H1 (cell line): ENCODE results near the gene TGFBRAP1. TPM values are rescaled to one million over a fixed set of nuclear protein-coding genes. Genes with fewer than 3 reads are reported as not detected.
A peak's percentile ranks its signal among the peaks of the same experiment; 100 is the strongest.

ENCODE experiments used
- CTCF ChIA-PET: fragments of 300-600 bp; sonication (Branson Sonifier 250); formaldehyde crosslinking; loops from one replicate; lab custom pipeline; 2021; ENCODE audit not compliant: partially characterized antibody; lab: Charles Lee
- POLR2A ChIA-PET: fragments of 300-600 bp; sonication (Branson Sonifier 250); formaldehyde crosslinking; loops from one replicate; lab custom pipeline; 2021; ENCODE audit warnings: inconsistent platforms; ENCODE audit not compliant: partially characterized antibody; lab: Charles Lee
- DNase-seq, 2 experiments: peaks; one replicate each; pipeline versions ENCODE4 v3.0.0 to v3.0.0-alpha.2; 2010 to 2022; ENCODE audit warnings: low spot score in 2 of 2, low read depth in 1 of 2, mixed read lengths in 1 of 2
- FAIRE-seq: peaks from 2 replicates; lab custom pipeline; 2011; peaks lifted over from hg19 to GRCh38; lab: Jason Lieb, UNC
- H2AFZ ChIP-seq: 2 replicates; pipeline ENCODE4 v1.8.1; 2012; ENCODE audit warnings: low read length, inconsistent platforms
- H2AK5ac ChIP-seq: 2 replicates; pipeline ENCODE4 v1.6.1; 2013; ENCODE audit warnings: low read depth, low read length
- H2BK120ac ChIP-seq: replicated peaks from 2 replicates; pipeline ENCODE3; 2013; ENCODE audit warnings: low read depth, low read length, inconsistent platforms
- H2BK12ac ChIP-seq: 2 replicates; pipeline ENCODE4 v1.6.1; 2013; ENCODE audit warnings: low read depth, low read length
- H2BK15ac ChIP-seq: 2 replicates; pipeline ENCODE4 v1.6.1; 2013; ENCODE audit warnings: low read length
- H2BK20ac ChIP-seq: 2 replicates; pipeline ENCODE4 v1.6.1; 2013; ENCODE audit warnings: low read length
- H2BK5ac ChIP-seq: 2 replicates; pipeline ENCODE4 v1.6.1; 2013; ENCODE audit warnings: low read depth, low read length
- H3K14ac ChIP-seq: 2 replicates; pipeline ENCODE4 v1.6.1; 2013; ENCODE audit warnings: inconsistent platforms; ENCODE audit not compliant: insufficient read length
- H3K18ac ChIP-seq: 2 replicates; pipeline ENCODE4 v1.6.1; 2013; ENCODE audit warnings: low read length; ENCODE audit errors: extremely low read depth
- H3K23ac ChIP-seq: 2 replicates; pipeline ENCODE4 v1.6.1; 2013; ENCODE audit warnings: inconsistent platforms; ENCODE audit not compliant: insufficient read length
- H3K23me2 ChIP-seq: 2 replicates; pipeline ENCODE4 v1.6.1; 2013; ENCODE audit warnings: low read depth, low read length
- H3K27ac ChIP-seq: 2 replicates; pipeline ENCODE4 v1.6.1; 2011; ENCODE audit warnings: low read depth, low read length, inconsistent platforms
- H3K27me3 ChIP-seq, 4 experiments: replicated peaks in 1 of 4; 1 replicate in 1 of 4; 2 replicates in 3 of 4; pipeline versions ENCODE4 v1.6.1 to v1.8.1; 2011 to 2013; ENCODE audit warnings: low read length in 3 of 4, mild to moderate bottlenecking in 3 of 4, inconsistent platforms in 2 of 4, mixed read lengths in 2 of 4, moderate library complexity in 1 of 4; ENCODE audit not compliant: control insufficient read depth in 3 of 4, insufficient read depth in 3 of 4; ENCODE audit errors: extremely low read depth in 1 of 4
- H3K36me3 ChIP-seq, 4 experiments: 2 replicates each; pipeline versions ENCODE4 v1.6.1 to v1.8.1; 2011 to 2013; ENCODE audit warnings: mild to moderate bottlenecking in 4 of 4, low read length in 3 of 4, moderate library complexity in 2 of 4, control low read depth in 1 of 4, inconsistent platforms in 1 of 4; ENCODE audit not compliant: insufficient read depth in 4 of 4, control insufficient read depth in 2 of 4
- H3K4ac ChIP-seq: replicated peaks from 2 replicates; pipeline ENCODE3; 2013; ENCODE audit warnings: low read length, low read depth, mixed read lengths, inconsistent platforms; ENCODE audit not compliant: insufficient read length
- H3K4me1 ChIP-seq, 4 experiments: replicated peaks in 1 of 4; 1 replicate in 1 of 4; 2 replicates in 3 of 4; pipeline versions ENCODE4 v1.6.1 to v1.8.1; 2011 to 2013; ENCODE audit warnings: low read length in 3 of 4, inconsistent platforms in 2 of 4, mixed read lengths in 1 of 4; ENCODE audit not compliant: insufficient read depth in 4 of 4, control insufficient read depth in 3 of 4
- H3K4me2 ChIP-seq, 2 experiments: 2 replicates each; pipeline versions ENCODE4 v1.6.1 to v1.8.1; 2011 to 2013; ENCODE audit warnings: low read depth in 2 of 2, low read length in 2 of 2, control low read depth in 1 of 2, inconsistent platforms in 1 of 2, mild to moderate bottlenecking in 1 of 2; ENCODE audit not compliant: insufficient read depth in 1 of 2
- H3K4me3 ChIP-seq, 4 experiments: fragments of 200-600, 300-600 bp in 1 of 4; sonication (generic), shearing (Covaris generic), sonication (Bioruptor Twin) in 1 of 4; 2 replicates each; pipeline versions ENCODE4 v1.5.1 to v1.8.1; 2011 to 2016; ENCODE audit warnings: low read length in 4 of 4, low read depth in 3 of 4, control low read depth in 2 of 4, inconsistent platforms in 2 of 4, mild to moderate bottlenecking in 2 of 4, mixed read lengths in 1 of 4, moderate library complexity in 1 of 4; ENCODE audit not compliant: insufficient read depth in 2 of 4; ENCODE audit errors: extremely low read depth in 1 of 4
- H3K56ac ChIP-seq: replicated peaks from 2 replicates; pipeline ENCODE3; 2013; ENCODE audit warnings: low read depth, mild to moderate bottlenecking, mixed read lengths, low read length, inconsistent platforms; ENCODE audit not compliant: insufficient read length
- H3K79me1 ChIP-seq: 2 replicates; pipeline ENCODE4 v1.6.1; 2013; ENCODE audit warnings: low read depth, low read length, control low read depth
- H3K79me2 ChIP-seq, 2 experiments: 2 replicates each; pipeline versions ENCODE4 v1.6.1 to v1.8.1; 2012 to 2013; ENCODE audit warnings: low read length in 2 of 2, mild to moderate bottlenecking in 2 of 2, inconsistent platforms in 1 of 2; ENCODE audit not compliant: insufficient read depth in 2 of 2, control insufficient read depth in 1 of 2
- H3K9ac ChIP-seq, 4 experiments: replicated peaks in 1 of 4; 1 replicate in 1 of 4; 2 replicates in 3 of 4; pipeline versions ENCODE4 v1.6.1 to v1.8.1; 2011 to 2013; ENCODE audit warnings: low read depth in 3 of 4, low read length in 3 of 4, control low read depth in 2 of 4, mild to moderate bottlenecking in 2 of 4, moderate library complexity in 2 of 4, inconsistent platforms in 1 of 4; ENCODE audit errors: extremely low read depth in 1 of 4
- H3K9me3 ChIP-seq, 2 experiments: 2 replicates each; pipeline versions ENCODE4 v1.6.1 to v1.8.1; 2012 to 2013; ENCODE audit warnings: mild to moderate bottlenecking in 2 of 2, moderate library complexity in 2 of 2, control low read depth in 1 of 2, inconsistent platforms in 1 of 2, low read depth in 1 of 2, low read length in 1 of 2, mixed read lengths in 1 of 2; ENCODE audit not compliant: insufficient read depth in 2 of 2
- H4K20me1 ChIP-seq, 2 experiments: replicated peaks in 1 of 2; 2 replicates each; pipeline versions ENCODE3 to v1.8.1; 2011 to 2013; ENCODE audit warnings: inconsistent platforms in 2 of 2, low read length in 2 of 2, mild to moderate bottlenecking in 1 of 2; ENCODE audit not compliant: insufficient read depth in 2 of 2, control insufficient read depth in 1 of 2
- H4K5ac ChIP-seq: 2 replicates; pipeline ENCODE4 v1.6.1; 2013; ENCODE audit warnings: low read length, low read depth, mixed read lengths, inconsistent platforms; ENCODE audit not compliant: insufficient read length
- H4K8ac ChIP-seq: 2 replicates; pipeline ENCODE4 v1.8.0; 2013; ENCODE audit warnings: mild to moderate bottlenecking, moderate library complexity, low read length, inconsistent platforms; ENCODE audit not compliant: insufficient read depth; ENCODE audit errors: extremely low read depth
- H4K91ac ChIP-seq: replicated peaks from 2 replicates; pipeline ENCODE3; 2013; ENCODE audit warnings: low read length, mixed read lengths, inconsistent platforms; ENCODE audit not compliant: insufficient read length
- ASH2L ChIP-seq: fragments of 200-600, 300-600 bp; sonication (generic); IDR thresholded peaks from one replicate; pipeline ENCODE4 v1.7.1; 2017; ENCODE audit warnings: low read length
- BACH1 ChIP-seq: IDR thresholded peaks from 2 replicates; pipeline ENCODE4 v1.6.1; 2012; ENCODE audit warnings: low read length, improper control_type of control experiment
- BCL11A ChIP-seq, 2 experiments: IDR thresholded peaks; one replicate each; pipeline ENCODE4 v1.6.1; 2011; ENCODE audit warnings: low read depth in 2 of 2, low read length in 2 of 2, mild to moderate bottlenecking in 2 of 2
- CBX5 ChIP-seq: fragments of 300-800, 300-1000 bp; sonication (generic); IDR thresholded peaks from 2 replicates; pipeline ENCODE4 v1.7.1; 2016; ENCODE audit warnings: antibody characterized with exemption, low read length, low read depth
- CREB1 ChIP-seq: IDR thresholded peaks from 2 replicates; pipeline ENCODE4 v1.6.1; 2012; ENCODE audit warnings: inconsistent platforms
- CTBP2 ChIP-seq: IDR thresholded peaks from 2 replicates; pipeline ENCODE4 v1.7.0; 2011; ENCODE audit warnings: borderline replicate concordance, mild to moderate bottlenecking, moderate library complexity, mixed read lengths, low read length; ENCODE audit not compliant: insufficient read depth, insufficient read length
- GABPA ChIP-seq: IDR thresholded peaks from 2 replicates; pipeline ENCODE4 v1.6.1; 2011; ENCODE audit warnings: mild to moderate bottlenecking, low read length, moderate library complexity, borderline replicate concordance; ENCODE audit not compliant: insufficient read depth
- NRF1 ChIP-seq: IDR thresholded peaks from 2 replicates; pipeline ENCODE4 v1.6.1; 2011; ENCODE audit warnings: mild to moderate bottlenecking, low read depth, low read length, improper control_type of control experiment
- POLR2A ChIP-seq, 2 experiments: IDR thresholded peaks; 1 replicate in 1 of 2; 2 replicates in 1 of 2; pipeline ENCODE4 v1.6.1; 2011; ENCODE audit warnings: low read depth in 2 of 2, low read length in 2 of 2, mild to moderate bottlenecking in 2 of 2; ENCODE audit errors: control extremely low read depth in 1 of 2
- POU5F1 ChIP-seq: IDR thresholded peaks from 2 replicates; pipeline ENCODE4 v1.6.1; 2011; ENCODE audit warnings: low read depth, mild to moderate bottlenecking, low read length, moderate library complexity
- RFX5 ChIP-seq: IDR thresholded peaks from 2 replicates; pipeline ENCODE4 v1.6.1; 2011; ENCODE audit warnings: low read depth, low read length, improper control_type of control experiment, borderline replicate concordance
- SIN3A ChIP-seq, 2 experiments: IDR thresholded peaks in 1 of 2; conservative IDR thresholded peaks in 1 of 2; 2 replicates each; pipeline ENCODE4 v1.6.1; 2011 to 2012; ENCODE audit warnings: low read length in 2 of 2, improper control_type of control experiment in 1 of 2, low read depth in 1 of 2, mild to moderate bottlenecking in 1 of 2
- SIRT6 ChIP-seq: IDR thresholded peaks from one replicate; pipeline ENCODE4 v1.7.1; 2012; ENCODE audit warnings: low read length, inconsistent platforms
- SUZ12 ChIP-seq: fragments of 200-600 bp; sonication (generic); IDR thresholded peaks from 2 replicates; pipeline ENCODE4 v1.6.1; 2012; ENCODE audit warnings: mild to moderate bottlenecking, inconsistent platforms, low read length, moderate library complexity, mixed read lengths
- ZNF274 ChIP-seq: IDR thresholded peaks from 2 replicates; pipeline ENCODE4 v1.7.0; 2012; ENCODE audit warnings: low read length, borderline replicate concordance; ENCODE audit errors: extremely low read depth
- WGBS, 2 experiments: shearing (Covaris generic) in 1 of 2; methylation state at CpG; one replicate each; pipeline versions ENCODE4 v1.1.6 to v1.1.7; 2013 to 2015; ENCODE audit warnings: low lambda C conversion rate in 2 of 2, mixed read lengths in 2 of 2, inconsistent platforms in 1 of 2, low coverage in 1 of 2, missing lambda C conversion rate in 1 of 2; ENCODE audit not compliant: insufficient replicate concordance in 2 of 2, insufficient coverage in 1 of 2, insufficient read length in 1 of 2; ENCODE audit errors: extremely low coverage in 1 of 2, missing lambda C conversion rate in 1 of 2; 5-methylcytosine and 5-hydroxymethylcytosine counted together
- polyA plus RNA-seq, 7 experiments: library from polyadenylated mRNA; depleted of rRNA in 3 of 7; stranded (reverse) in 5 of 7; unstranded in 2 of 7; fragments of >200 nt in 5 of 7; fragments of 200-250 nt in 2 of 7; gene quantifications; 1 replicate in 5 of 7; 2 replicates in 1 of 7; 4 replicates in 1 of 7; pipeline versions ENCODE4 v1.2.1 to v1.2.3, GENCODE V29; 2011 to 2013; ENCODE audit warnings: missing spikeins in 2 of 7, mixed read lengths in 2 of 7
- total RNA-seq: library from RNA; stranded (reverse); fragmentation: NEBNext Ultra II Directional; extraction: Animal tissue kit (Norgen Biotek cat#: 25700); gene quantifications from 2 replicates; pipeline ENCODE4 v1.2.1, GENCODE V29; 2021

TGFBRAP1 gene
- total and polyA plus RNA-seq, 2 of the 8 experiments (the other 6 are each of a cell fraction or from before 2014, with no cell fraction given): 11.2 to 20.2 TPM

GRCh38 chr2:105335469-105335868 is 5.9 kb upstream of the TGFBRAP1 start:
- Histone ChIP-seq H4K5ac (no peak overlapping the region), H3K4ac (no peak overlapping the region), H3K9me3 (no peaks in the 10 kb centered on the region), H3K14ac (no peak overlapping the region), H3K4me1 (peaks cover 0 to 5% (median 1%) of the 10 kb centered on the region in 4 experiments; a peak in 3 of 7 replicates), H3K27ac (no peak overlapping the region), H2AFZ (no peak overlapping the region), H3K36me3 (peaks cover 0 to 12% (median 5%) of the 10 kb centered on the region in 4 experiments; a peak in 5 of 8 replicates), H2BK120ac (no peak overlapping the region), H3K79me2 (peaks cover 16 to 38% of the 10 kb centered on the region in 2 experiments), H3K79me1 (no peaks in the 10 kb centered on the region; the same call in 1 of the 2 replicates), H3K4me3 (no peak overlapping the region), H2BK20ac (no peak overlapping the region), H3K4me2 (no peak overlapping the region), H2BK15ac (no peak overlapping the region), H4K8ac (no peak overlapping the region), H4K20me1 (no peaks in the 10 kb centered on the region), H2BK12ac (no peak overlapping the region), H3K23ac (no peak overlapping the region), H3K23me2 (peaks cover 7% of the 10 kb centered on the region; the same call in 1 of the 2 replicates), H2BK5ac (no peak overlapping the region), H4K91ac (no peak overlapping the region), H3K18ac (no peak overlapping the region), H3K56ac (no peak overlapping the region), H3K27me3 (no peaks in the 10 kb centered on the region; a peak in 1 of 7 replicates), H3K9ac (no peak overlapping the region), H2AK5ac (no peak overlapping the region)
- no peak for DNase-seq
- no peak for FAIRE-seq
- CTCF ChIA-PET: interaction anchor here (1.1 kb wide), 1 partner anchor 48 kb away, joined by 3 read pairs; no protein-coding TSS in a partner anchor
- POLR2A ChIA-PET: interaction anchor here (0.5 to 1.2 kb wide), 3 partner anchors 11 to 805 kb away, joined by 3 to 4 read pairs (median 3); no protein-coding TSS in a partner anchor
- 86% methylated on average over 2 of the region's 2 CpGs; no CpG with 5 or more reads in 1 of the 2 experiments for WGBS, 2 experiments
- TF ChIP-seq BCL11A (IDR thresholded peaks at IDR 0.05; ENCODE audit: low read depth in 2 of 2, low read length in 2 of 2) (no peak), CREB1 (no peak), SIN3A (conservative IDR thresholded peaks at IDR 0.05 in 1 of 2, IDR thresholded peaks at IDR 0.05 in 1 of 2; ENCODE audit: low read depth in 1 of 2, low read length in 2 of 2) (no peak), NRF1 (no peak), GABPA (no peak), SIRT6 (no peak), CTBP2 (no peak), BACH1 (no peak), ASH2L (no peak), ZNF274 (no peak), POLR2A (IDR thresholded peaks at IDR 0.05; ENCODE audit: control extremely low read depth in 1 of 2, low read depth in 2 of 2, low read length in 2 of 2) (peak in 1 of 2 experiments; percentile 48; a peak in 1 of 3 replicates), SUZ12 (no peak), CBX5 (no peak), RFX5 (no peak), POU5F1 (no peak)
